Measurements from ENCODE around the gene SH3RF1.

GRCh38 chr4:169221662-169222061 is 49.1 kb downstream of the SH3RF1 start:
- no peak for TF ChIP-seq CTCF (IDR thresholded peaks at IDR 0.05)
- TF ChIP-seq EZH2 (IDR thresholded peaks at IDR 0.05) = no peak
- TF ChIP-seq EZH2phosphoT487 (IDR thresholded peaks at IDR 0.05) = no peak

Data from neural progenitor cell (in vitro differentiated cells).